HepG2 (cell line): ENCODE data around the gene SLC25A1.

Experiments used
- ELF1 ChIP-seq: sonication (generic); formaldehyde crosslinking; IDR thresholded peaks from 2 replicates; pipeline ENCODE4 v1.4.0; 2020; ENCODE audit warnings: missing genetic modification reagents
- KLF15 ChIP-seq: sonication (generic); formaldehyde crosslinking; IDR thresholded peaks from 2 replicates; pipeline ENCODE4 v1.8.1; 2023; ENCODE audit warnings: borderline replicate concordance, mild to moderate bottlenecking, inconsistent platforms, missing genetic modification reagents, mixed read lengths
- MAFF ChIP-seq: IDR thresholded peaks from 2 replicates; pipeline ENCODE4 v1.6.1; 2011; ENCODE audit warnings: low read depth, low read length, improper control_type of control experiment
- MED1 ChIP-seq: sonication (generic); formaldehyde crosslinking; IDR thresholded peaks from 2 replicates; pipeline ENCODE4 v1.4.0; 2020; ENCODE audit warnings: missing genetic modification reagents
- ZIK1 ChIP-seq: sonication (generic); formaldehyde crosslinking; IDR thresholded peaks from 2 replicates; pipeline ENCODE4 v1.5.0; 2020; ENCODE audit warnings: mild to moderate bottlenecking, low read depth, missing genetic modification reagents, borderline replicate concordance
- ZKSCAN1 ChIP-seq: fragments of 150-350 bp; IDR thresholded peaks from 2 replicates; pipeline ENCODE4 v1.6.1; 2014; ENCODE audit warnings: low read length
- ZSCAN20 ChIP-seq: sonication (generic); formaldehyde crosslinking; IDR thresholded peaks from 2 replicates; pipeline ENCODE4 v1.4.0; 2020; ENCODE audit warnings: missing genetic modification reagents, mild to moderate bottlenecking, borderline replicate concordance
- TF ChIP-seq, protein P1 (sequence below): sonication (generic); formaldehyde crosslinking; conservative IDR thresholded peaks from 2 replicates; pipeline ENCODE4 v1.4.0; 2020; ENCODE audit warnings: missing genetic modification reagents
- TF ChIP-seq, protein P2 (sequence below): sonication (generic); formaldehyde crosslinking; IDR thresholded peaks from 2 replicates; pipeline ENCODE4 v1.4.0; 2020; ENCODE audit warnings: missing genetic modification reagents

DNA sequence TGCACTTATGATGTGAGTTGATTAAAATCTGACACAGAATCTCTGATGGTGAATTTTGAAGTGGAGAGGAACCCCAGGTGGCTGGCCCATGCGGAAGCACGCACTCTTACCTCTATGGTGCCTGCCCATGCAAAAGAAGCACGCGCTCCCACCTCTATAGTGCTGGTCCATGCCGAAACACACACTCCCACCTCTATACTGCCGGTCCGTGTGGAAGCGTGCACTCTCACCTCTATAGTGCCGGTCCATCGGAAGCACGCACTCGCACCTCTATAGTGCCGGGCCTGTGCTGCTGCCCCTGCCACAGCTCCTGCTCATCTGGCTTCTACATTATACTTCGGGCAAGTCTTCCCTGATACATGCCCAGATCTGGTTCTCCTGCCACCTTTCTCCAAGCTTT lies 36.8 kb upstream of the SLC25A1 start:
- TF ChIP-seq MAFF (no peak), ZKSCAN1 (no peak), MED1 (CRISPR knock-in tag) (no peak), ZIK1 (CRISPR knock-in tag) (no peak), ZSCAN20 (CRISPR knock-in tag) (no peak), ELF1 (CRISPR knock-in tag) (no peak), KLF15 (no peak)
- TF ChIP-seq, protein P1, sequence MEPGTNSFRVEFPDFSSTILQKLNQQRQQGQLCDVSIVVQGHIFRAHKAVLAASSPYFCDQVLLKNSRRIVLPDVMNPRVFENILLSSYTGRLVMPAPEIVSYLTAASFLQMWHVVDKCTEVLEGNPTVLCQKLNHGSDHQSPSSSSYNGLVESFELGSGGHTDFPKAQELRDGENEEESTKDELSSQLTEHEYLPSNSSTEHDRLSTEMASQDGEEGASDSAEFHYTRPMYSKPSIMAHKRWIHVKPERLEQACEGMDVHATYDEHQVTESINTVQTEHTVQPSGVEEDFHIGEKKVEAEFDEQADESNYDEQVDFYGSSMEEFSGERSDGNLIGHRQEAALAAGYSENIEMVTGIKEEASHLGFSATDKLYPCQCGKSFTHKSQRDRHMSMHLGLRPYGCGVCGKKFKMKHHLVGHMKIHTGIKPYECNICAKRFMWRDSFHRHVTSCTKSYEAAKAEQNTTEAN, result no peak
- TF ChIP-seq, protein P2, sequence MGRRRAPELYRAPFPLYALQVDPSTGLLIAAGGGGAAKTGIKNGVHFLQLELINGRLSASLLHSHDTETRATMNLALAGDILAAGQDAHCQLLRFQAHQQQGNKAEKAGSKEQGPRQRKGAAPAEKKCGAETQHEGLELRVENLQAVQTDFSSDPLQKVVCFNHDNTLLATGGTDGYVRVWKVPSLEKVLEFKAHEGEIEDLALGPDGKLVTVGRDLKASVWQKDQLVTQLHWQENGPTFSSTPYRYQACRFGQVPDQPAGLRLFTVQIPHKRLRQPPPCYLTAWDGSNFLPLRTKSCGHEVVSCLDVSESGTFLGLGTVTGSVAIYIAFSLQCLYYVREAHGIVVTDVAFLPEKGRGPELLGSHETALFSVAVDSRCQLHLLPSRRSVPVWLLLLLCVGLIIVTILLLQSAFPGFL (CRISPR knock-in tag), result no peak
